Measurements from ENCODE around the gene LRRC57.
A peak's percentile ranks its signal among the peaks of the same experiment; 100 is the strongest.
"Not testable (repeated sequence)": the region's sequence is repeated elsewhere in the genome, so short reads cannot be mapped to it uniquely, and the experiment has no call there.

LRRC57 gene

DNA sequence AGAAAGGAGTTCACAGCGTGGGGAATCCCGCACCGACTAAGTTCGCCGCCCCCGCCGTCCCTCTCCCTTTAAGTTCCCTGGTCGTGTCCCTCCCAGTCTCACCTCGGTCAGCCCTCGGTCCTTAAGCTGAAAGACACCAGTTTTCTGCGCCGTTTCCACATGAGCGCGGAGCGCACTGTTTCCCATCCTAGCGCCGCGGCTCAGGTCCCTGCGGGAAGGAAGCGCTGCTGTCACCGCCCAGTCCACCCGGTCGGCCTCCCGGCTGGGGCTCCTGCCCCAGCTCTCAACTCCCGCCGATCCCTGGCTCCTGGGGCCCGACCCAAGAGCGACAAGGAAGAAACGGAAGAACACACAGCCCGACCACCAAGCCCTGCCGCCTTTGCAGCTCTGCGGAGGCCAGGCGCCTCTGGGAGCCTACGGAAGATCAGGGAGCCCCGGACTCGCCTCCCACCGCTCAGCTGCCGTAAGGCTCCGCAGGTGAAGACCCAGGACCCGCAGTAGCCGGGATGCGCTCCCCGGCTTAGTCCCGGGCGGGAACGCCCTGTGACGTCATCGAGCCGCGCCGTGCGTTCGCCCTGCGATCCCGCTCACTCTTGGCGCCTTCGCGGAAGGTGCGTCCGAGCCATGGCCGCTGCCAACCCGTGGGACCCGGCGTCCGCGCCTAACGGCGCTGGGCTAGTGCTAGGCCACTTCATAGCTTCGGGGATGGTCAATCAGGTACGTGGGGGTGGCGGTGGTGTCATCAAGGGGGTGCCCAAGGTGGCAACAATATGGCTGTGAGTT, at the start of gene LRRC57, which contains the start of gene HAUS2:
TSS of gene LRRC57 (minus strand) at position 545 of the 783 bp plus-strand sequence. CDS start at position 186, 359 bp downstream.
TSS of gene HAUS2 (plus strand) at position 590 of the 783 bp plus-strand sequence. CDS start at position 625, 35 bp downstream.
- peak; percentile 84 to 87 for DNase-seq (ENCODE audit: low read depth in 2 of 2)

DNA sequence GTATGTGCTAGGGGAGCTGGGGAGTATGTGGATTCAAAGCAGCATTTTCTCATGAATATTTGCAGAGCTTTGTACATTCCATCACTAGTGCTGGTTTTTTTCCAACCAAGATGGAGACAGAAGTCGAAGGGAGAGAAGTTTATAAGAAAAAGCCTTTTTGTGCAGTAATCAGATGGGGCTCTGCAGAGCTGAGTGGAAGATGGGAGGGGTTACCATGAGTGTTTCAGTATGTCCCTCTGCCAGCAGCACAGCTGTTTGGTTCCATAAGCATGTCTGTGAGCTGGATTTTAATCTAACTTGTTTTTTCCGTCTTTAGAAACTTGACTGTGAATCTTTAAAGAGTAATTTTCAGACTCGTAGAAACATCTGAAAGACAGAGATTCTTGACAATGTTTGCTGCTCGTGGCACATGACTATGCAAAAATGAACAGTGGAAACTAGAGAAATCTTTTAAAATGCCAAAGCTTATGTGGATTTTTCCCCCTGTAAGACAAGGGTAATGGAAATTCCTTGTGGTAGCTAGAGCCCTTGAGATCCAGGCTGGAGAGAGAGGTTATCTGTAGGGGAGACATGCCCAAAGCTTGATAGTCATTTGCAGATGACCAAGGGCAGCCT, 47.1 kb upstream of the LRRC57 start:
- DNase-seq (ENCODE audit: low read depth in 2 of 2) = no peak

DNA sequence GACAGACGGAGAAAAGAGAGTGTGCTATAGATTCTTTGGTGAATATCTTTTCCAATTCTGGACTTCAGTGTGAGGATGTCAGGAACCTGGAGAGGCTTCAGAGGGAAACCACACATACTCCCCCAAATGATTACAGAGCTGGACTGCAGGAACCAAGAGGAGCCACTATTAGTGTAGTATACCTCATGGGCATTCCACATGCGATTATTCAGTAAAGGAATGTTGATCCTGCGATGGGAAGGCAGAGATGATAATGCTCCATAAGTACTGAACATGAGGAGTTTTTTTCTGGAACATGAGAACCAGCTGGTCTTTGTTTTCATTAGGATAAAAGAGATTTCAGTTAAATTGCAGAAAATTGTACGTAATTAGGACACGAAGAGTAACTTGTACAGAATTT, 45.5 kb upstream of the LRRC57 start:
- no peak for DNase-seq (ENCODE audit: low read depth in 2 of 2)

DNA sequence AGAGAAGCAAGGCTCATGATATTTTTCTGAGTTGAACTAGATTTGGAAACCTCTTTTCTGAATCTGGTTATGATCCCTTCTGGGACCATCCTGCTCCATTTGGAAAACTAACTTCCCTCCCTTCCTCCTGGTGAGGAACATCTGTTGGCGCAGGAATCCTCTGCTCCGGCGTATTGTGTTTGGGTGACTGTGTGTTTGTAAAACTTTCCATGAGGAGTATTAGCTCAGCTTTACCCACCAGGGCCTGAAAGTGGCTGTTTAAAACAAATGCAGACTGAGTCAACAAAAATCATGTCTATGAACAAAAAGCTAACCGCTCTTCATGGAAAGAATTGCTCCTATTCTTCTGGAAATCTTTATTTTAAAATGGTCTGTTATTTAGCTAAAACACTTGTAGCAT, 44.5 kb upstream of the LRRC57 start:
- DNase-seq (ENCODE audit: low read depth in 2 of 2) = no peak

DNA sequence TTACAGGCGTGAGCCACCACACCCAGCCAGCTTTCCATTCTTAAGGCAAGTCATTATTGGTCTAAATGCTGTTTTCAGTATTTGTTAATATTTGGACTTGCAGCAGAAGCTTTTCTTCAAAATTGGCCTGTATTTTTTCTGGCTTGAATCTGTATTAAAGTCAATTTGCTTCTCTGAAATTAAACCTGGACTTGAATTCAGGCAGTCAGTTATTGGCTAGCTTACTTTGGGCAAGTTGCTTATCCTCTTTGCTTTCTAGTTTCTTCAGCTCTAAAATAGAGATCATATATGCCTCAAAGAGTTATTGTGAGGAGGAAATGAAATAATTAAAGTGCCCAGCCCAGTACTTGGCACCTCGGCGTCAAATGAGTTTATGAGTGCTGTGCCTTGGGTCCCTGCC, 44.1 kb upstream of the LRRC57 start:
- no peak for DNase-seq (ENCODE audit: low read depth in 2 of 2)

DNA sequence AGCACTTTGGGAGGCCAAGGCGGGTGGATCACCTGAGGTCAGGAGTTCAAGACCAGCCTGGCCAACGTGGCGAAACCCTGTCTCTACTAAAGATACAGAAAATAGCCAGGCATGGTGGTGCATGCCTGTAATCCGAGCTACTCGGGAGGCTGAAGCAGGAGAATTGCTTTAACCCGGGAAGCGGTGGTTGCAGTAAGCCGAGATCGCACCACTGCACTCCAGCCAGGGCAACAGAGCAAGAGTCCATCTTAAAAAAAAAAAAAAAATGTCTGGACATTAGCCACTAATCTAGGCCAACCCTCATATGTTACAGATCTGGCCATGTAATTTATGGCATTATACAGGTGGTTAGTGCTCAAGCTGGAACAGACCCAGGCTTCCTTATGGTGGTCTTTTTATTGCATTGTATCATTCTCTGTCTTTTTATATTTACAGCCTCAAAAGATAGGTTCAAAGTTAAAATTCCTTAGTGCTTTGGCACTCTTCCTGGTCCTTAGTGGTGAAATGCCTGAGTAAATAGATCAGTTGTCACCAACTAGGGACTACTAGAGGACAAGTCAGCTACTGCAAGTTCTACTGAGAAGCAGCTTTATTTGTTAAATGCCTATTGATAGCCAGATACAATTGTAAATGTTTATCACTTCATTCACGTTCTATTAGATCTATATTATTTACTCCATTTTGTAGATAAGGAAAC, 42.8 kb upstream of the LRRC57 start:
- no peak for DNase-seq (ENCODE audit: low read depth in 2 of 2)

DNA sequence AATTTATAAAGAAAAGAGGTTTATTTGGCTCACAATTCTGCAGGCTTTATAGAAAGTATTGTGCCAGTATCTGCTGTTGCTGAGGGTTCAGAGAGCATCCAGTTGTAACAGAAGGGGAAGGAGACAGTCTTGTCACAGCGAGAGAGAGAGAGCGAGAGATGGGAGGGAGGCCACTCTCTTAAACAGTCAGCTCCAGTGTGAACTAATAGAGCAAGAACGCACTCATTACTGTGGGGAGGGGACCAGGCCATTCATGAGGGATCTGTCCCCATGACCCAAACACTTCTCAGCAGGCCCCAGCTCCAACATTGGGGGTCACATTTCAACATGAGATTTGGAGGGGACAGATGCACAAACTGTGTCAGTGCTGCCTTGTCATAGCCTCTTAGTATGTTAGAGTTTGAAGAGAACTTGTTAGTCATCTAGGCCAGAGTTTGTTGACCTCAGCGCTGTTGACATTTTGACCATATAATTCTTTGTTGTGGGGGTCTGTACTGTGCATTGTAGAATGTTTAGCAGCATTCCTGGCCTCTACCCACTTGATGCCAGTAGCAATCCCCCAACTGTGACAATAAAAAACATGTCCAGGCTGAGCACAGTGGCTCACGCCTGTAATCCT, 42.1 kb upstream of the LRRC57 start:
- no peak for DNase-seq (ENCODE audit: low read depth in 2 of 2)

DNA sequence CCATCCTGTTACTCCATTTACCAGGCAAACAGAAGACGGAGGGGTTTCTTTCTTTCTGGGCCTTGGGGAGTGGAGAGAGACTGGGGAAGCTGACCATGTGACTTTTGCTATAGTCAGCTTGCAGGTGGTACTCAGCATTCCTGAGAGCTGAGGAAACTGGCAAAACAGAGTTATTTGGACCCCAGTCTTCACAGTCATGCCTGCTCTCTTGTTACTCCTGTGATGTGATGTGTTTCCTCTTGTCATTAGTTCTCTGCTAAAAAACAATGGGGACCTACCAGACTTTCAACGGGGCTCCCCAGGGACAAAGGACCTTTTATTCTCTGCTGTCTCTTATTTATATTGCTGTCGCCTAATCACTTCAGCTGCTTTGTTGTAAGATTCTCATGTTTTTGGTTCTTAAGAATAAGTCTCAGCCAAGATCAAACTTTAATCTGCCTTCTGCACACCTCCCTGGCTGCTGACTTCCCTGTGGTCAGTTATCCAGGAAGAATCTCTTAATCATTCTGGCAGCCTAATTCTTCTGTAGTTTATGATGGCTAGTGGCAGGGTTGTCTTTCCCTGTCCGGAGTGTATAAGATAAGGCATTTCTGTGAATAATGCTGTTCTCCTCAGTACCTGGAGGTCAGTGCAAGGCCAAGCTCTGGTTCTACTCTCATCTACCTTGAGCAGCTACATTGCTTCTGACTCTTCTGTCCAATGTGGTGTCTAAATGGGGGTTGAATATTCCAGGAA, 35.6 kb upstream of the LRRC57 start:
- DNase-seq (ENCODE audit: low read depth in 2 of 2) = no peak

DNA sequence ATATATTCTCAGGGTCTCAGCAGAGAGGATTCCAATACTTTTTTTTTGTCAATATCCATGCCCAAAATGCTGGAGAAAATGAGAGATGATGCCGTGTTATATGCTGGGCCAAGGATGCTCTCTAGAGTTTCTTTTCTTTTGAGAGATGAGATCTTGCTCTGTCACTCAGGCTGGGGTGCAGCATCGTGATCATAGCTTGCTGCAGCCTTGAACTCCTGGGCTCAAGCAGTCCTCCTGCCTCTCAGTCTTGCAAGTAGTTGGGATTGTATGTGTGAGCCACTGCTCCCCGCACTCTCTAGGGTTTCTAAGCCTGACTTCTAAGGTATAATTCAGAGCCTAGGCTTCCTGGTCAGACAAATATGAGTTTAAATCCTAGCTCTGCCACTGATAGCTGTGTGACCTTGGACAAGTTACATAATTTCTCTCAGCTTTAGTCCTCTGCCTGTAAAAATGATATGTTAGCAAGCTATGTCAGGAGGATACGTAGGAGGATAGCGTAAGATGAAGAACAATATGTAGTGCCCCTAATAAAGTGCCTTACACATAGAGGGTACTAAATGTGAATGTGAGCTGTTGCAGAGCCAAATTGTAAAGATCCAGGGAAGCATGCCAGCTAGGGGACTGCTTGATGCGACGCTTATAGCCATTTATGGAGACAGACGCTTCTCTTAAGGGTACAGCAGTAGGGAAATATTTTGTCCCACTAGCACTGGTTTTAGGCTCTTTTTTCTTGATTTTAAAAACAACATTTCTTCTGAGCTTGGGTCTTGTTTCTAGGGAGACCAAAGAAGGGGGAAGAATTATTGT, 34.2 kb upstream of the LRRC57 start:
- DNase-seq (ENCODE audit: low read depth in 2 of 2) = no peak

DNA sequence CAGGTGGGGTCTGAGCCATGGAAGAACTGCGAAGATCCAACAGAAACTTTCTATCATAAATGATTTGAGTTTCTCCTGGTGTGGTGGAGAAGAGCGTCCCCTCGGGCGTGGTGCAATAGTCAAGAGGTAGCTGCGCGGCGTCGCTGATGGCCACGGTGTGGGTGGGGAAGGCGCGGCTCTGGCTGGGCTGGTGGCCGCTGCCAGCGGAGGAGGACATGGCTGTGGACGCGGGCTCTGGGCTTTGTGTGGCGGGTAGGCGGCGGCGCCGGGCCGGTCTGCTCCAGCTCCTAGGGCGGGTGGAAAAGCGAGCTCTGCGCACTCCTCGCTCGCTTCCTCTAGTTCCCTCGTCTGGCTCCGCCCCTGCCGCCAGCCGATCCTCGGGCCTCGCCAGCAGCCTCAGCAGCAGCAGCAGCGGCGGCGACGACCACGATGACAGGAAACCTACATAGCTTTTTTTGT, 32.7 kb upstream of the LRRC57 start:
- DNase-seq (ENCODE audit: low read depth in 2 of 2) = peak; percentile 71 to 73

DNA sequence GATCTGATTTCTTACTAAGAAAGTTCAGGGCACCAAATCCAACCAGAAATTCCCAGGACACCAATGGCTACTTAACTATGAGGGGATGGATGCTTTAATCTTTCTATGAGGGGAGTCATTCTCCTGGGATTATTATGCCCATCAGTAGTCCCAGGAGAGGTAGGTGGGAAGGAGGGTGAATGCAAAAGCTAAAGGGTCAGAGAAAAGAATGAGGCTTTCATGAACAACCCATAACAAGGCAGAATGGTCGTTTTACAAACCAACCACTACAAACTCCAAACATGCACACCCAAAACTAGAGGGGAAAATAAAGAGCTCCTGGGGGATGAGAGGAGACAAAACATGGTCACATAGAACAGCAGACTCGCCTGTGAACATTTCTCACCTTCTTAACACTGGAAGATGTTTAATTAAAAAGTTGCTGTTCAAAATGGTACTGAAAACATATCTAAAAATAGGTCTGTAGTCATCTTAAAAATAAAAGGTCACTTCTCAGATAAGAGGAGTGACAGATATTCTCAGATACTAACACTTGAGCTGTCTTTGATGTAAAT, 30.5 kb upstream of the LRRC57 start:
- no peak for DNase-seq (ENCODE audit: low read depth in 2 of 2)

DNA sequence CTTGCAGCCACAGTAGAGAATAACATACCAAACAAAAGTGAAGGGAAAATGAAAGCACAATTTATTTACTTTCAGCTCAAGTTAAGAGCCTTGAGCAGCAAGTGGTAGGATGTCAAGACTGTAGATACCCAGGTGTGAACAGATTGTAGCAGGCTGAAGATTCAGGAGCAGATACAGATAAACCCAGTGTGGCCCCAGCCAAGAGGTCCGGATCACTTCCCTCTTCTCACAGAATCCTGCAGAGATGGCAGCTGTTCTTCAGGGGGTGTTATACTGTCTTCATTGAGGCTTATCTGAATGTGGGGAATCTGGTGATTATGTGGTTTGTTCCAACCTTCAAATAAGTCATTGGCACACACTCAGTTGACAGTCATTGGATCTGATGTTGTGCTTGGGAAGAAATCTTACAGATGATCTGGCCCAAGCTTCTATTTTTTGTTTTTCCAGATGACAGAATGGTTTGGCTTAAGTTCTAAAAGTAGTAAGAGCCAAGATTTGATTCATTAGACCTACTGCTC, 29.0 kb upstream of the LRRC57 start:
- no peak for DNase-seq (ENCODE audit: low read depth in 2 of 2)

DNA sequence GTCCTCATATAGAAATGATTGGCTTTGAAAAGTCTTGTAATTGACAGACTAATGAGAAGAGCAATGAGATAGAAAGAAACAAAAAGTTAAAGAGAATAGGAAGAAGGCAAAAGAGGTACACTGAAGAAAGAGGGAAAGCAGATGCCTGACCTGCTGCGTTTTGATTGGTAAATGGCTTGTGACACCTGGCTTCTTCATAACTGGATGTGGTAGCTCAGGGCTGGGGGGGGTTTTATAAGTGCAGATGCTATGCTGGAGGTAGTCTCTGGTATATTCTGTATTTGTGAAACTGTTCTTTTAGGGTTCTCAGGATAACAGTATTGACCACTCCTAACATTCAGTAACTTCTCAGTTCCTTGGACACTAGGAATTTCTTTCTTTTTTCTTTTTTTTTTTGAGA, 28.2 kb upstream of the LRRC57 start:
- no peak for DNase-seq (ENCODE audit: low read depth in 2 of 2)

DNA sequence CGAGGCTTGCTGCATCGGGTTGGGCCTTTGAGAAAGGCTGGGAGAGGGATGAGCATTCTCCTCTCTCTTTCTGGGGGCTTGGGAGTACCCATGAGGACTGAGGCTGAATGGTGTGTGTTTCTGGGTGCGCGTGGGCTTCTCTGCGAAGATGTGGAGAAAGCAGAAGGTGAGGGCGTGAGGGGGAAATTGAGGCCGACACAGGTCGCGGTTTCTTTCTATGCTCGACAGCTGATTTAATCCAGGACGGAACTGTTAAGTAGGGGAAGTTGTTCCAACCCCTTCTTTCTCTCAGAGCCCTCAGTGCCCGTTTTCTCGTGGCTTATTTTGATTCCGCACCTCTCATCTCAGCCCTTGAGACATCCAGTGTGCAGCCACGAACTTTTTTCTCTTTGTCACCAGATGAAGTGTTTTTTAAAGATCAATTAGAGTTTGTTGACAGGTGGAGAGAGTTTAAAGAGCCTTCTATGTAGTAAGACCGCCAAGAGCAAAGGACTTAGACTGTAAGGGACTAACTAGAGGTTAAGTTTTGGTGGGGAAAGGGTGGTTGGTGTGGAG, 27.5 kb upstream of the LRRC57 start:
- no peak for DNase-seq (ENCODE audit: low read depth in 2 of 2)

DNA sequence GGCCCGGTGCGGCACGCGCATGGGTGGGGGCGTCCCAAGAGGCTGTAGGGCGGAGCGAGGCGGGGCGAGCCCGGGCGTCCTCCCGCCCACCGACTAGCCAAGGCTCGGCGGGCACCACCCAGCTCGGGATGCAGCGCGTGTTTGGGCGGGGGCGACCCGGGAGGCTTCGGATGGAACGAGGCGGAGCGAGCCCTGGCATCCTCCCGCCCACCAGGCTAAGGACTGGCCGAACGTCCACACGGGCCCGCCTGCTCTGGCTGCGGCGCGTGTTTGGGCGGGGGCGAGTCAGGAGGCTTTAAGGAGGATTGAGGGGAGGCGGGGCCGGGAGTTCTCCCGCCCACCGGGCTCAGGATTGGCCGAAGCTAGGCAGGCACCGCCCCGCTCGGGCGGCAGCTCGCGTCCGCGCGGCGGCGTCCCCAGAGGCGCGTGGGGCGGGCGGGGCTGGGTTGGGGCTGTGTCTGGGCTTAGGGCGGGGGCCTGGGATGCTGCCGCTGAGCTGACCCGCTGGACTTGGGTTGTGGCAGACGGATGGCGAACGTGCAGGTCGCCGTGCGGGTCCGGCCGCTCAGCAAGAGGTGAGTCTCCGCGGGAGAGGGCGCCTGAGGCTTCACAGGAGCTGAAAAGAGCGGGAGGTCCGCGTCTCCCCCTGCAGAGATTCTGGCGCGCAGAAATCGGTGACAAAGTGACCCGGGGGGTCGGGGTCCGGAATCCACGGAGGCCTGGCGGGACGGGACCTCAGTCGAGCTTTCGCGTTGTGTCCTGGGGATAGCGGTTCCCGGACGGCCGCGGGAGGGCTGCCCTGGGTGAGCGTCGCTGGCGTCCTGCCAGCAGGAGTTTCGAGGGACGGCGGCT, 26.8 kb upstream of the LRRC57 start, which contains the start of gene STARD9:
TSS of gene STARD9 (plus strand) at position 419 of the 852 bp plus-strand sequence. CDS start at position 529, 110 bp downstream.
- DNase-seq (ENCODE audit: low read depth in 2 of 2) = peak; percentile 93 to 94

DNA sequence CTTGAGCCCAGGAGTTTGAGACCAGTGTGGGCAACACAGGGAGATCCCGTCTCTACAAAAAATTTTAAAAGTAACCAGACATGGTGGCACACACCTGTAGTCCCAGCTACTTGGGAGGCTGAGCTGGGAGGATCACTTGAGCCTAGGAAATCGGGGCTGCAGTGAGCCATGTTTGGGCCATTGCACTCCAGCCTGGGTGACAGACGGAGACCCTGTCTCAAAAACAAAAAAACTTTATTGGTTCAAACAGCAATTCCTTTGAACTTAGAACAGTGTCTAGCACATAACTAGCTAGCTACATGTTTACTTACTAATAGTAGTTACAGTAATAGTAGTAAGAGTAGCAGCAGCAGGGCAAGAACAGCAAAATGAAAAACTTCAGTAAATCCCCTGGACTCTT, 10.1 kb upstream of the LRRC57 start:
- DNase-seq (ENCODE audit: low read depth in 2 of 2) = no peak

DNA sequence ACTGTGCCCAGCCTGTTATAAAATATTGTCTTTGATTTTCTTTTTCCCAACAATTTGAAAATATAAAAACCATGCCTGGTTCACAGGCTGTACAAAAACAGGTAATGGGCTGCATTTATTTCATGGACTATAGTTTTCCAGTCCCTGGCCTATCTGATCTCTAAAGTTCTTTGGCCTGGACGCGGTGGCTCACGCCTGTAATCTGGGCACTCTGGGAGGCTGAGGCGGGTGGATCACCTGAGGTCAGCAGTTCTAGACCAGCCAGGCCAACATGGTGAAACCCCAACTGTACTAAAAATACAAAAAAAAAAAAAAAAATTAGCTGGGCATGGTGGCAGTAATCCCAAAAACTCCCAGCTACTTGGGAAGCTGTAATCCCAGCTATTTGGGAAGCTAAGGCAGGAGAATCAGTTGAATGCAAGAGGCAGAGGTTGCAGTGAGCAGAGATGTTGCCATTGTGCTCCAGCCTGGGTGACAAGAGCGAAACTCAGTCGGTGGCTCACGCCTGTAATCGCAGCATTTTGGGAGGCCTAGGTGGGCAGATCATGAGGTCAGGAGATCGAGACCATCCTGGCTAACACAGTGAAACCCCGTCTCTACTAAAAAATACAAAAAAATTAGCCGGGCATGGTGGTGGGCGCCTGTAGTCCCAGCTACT, 8.1 kb upstream of the LRRC57 start:
- DNase-seq (ENCODE audit: low read depth in 2 of 2) = not testable (repeated sequence)

DNA sequence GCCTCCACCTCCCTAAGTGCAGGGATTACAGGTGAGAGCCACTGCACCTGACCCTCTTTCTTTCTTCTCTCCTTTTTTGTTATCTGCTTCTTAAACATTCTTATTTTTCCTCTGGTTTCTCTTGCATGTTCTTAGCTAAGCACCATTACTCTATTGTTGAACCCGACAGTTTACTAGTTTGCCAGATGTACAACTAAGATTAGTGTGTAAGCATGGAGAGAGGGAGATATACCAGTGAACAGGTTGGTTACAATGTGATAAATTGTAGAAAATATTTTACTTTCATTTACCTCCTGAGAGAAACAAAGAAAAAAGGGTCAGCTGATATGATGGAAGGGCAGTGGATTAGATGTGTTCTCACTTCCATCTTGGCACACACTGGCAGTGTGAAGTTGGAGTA, 5.0 kb upstream of the LRRC57 start:
- no peak for DNase-seq (ENCODE audit: low read depth in 2 of 2)
